GM18505 (cell line): ENCODE measurements around the gene SIRPG.
"Not testable (repeated sequence)": the region's sequence is repeated elsewhere in the genome, so short reads cannot be mapped to it uniquely, and the experiment has no call there.

Source experiments
- ATAC-seq: cut with Tn5 transposase; IDR thresholded peaks from one replicate; pipeline ENCODE4 v1.9.1; 2021; ENCODE audit not compliant: unreplicated experiment
- POLR2A ChIP-seq: IDR thresholded peaks from 4 replicates; pipeline ENCODE4 v1.6.1; 2011; ENCODE audit warnings: borderline replicate concordance; ENCODE audit not compliant: insufficient read depth, insufficient read length; ENCODE audit errors: extremely low read depth

The SIRPG gene

GRCh38 chr20:1657556-1658334, at the start of gene SIRPG:
SIRPG (minus strand) TSS chr20:1657779; CDS start chr20:1657714, 65 bp downstream.
- no peak for ATAC-seq
- TF ChIP-seq POLR2A: no peak

GRCh38 chr20:1706887-1707286, 49.3 kb upstream of the SIRPG start:
- ATAC-seq: not testable (repeated sequence)

GRCh38 chr20:1706079-1706478, 48.5 kb upstream of the SIRPG start:
- TF ChIP-seq POLR2A: no peak
- ATAC-seq: no peak

- no peak for TF ChIP-seq POLR2A
- ATAC-seq: no peak
These were observed 45.3 kb upstream of the SIRPG start for GRCh38 chr20:1702855-1703254.

- TF ChIP-seq POLR2A: no peak
These were observed 44.7 kb upstream of the SIRPG start for GRCh38 chr20:1702328-1702727.

GRCh38 chr20:1700990-1701389, 43.4 kb upstream of the SIRPG start:
- ATAC-seq: no peak
- no peak for TF ChIP-seq POLR2A

More at GRCh38 chr20:1702328-1702727, 44.7 kb upstream of the SIRPG start:
- ATAC-seq: no peak

GRCh38 chr20:1697592-1697991, 40.0 kb upstream of the SIRPG start:
- no peak for ATAC-seq
- TF ChIP-seq POLR2A: no peak

GRCh38 chr20:1696521-1697209, 39.1 kb upstream of the SIRPG start:
- no peak for ATAC-seq
- TF ChIP-seq POLR2A: no peak

- no peak for ATAC-seq
These were observed 37.1 kb upstream of the SIRPG start for GRCh38 chr20:1694672-1695071.

GRCh38 chr20:1693427-1693826, 35.8 kb upstream of the SIRPG start:
- no peak for TF ChIP-seq POLR2A
- no peak for ATAC-seq

More at GRCh38 chr20:1694672-1695071, 37.1 kb upstream of the SIRPG start:
- TF ChIP-seq POLR2A: no peak

GRCh38 chr20:1689721-1690120, 32.1 kb upstream of the SIRPG start:
- ATAC-seq: no peak
- no peak for TF ChIP-seq POLR2A

GRCh38 chr20:1688886-1689538, 31.4 kb upstream of the SIRPG start:
- ATAC-seq: no peak
- no peak for TF ChIP-seq POLR2A

- no peak for ATAC-seq
- no peak for TF ChIP-seq POLR2A
These were observed 29.5 kb upstream of the SIRPG start for GRCh38 chr20:1687053-1687452.
